Psoas muscle (tissue), 8 donors: ENCODE results near the gene STXBP6. TPM values are rescaled to one million over a fixed set of nuclear protein-coding genes. Genes with fewer than 3 reads are reported as not detected.

Source experiments
- ATAC-seq, 4 donors: fragments of 200-7000 bp; cut with Tn5 transposase; one replicate each; pipeline ENCODE4 v1.9.1; 2020; ENCODE audit warnings: moderate library complexity in 3 of 4, mild to moderate bottlenecking in 2 of 4
- DNase-seq, 2 donors: peaks; one replicate each; pipeline ENCODE4 v3.0.0-alpha.2; 2020
- H3K27ac ChIP-seq: fragments of 200-600 bp; one replicate; pipeline ENCODE4 v1.8.0; 2022
- H3K27me3 ChIP-seq, 3 donors: fragments of 200-600 bp in 1 of 3; one replicate each; pipeline versions ENCODE4 v1.6.1 to v1.8.0; 2013 to 2022; ENCODE audit warnings: low read length in 2 of 3, mild to moderate bottlenecking in 2 of 3, moderate library complexity in 1 of 3; ENCODE audit not compliant: insufficient read depth in 3 of 3
- H3K36me3 ChIP-seq, 2 donors: fragments of 200-600 bp in 1 of 2; one replicate each; pipeline versions ENCODE4 v1.6.1 to v1.8.0; 2013 to 2022; ENCODE audit warnings: low read depth in 1 of 2, mild to moderate bottlenecking in 1 of 2, moderate library complexity in 1 of 2; ENCODE audit not compliant: insufficient read depth in 1 of 2
- H3K4me1 ChIP-seq: fragments of 200-600 bp; one replicate; pipeline ENCODE4 v1.8.0; 2022
- H3K4me3 ChIP-seq: fragments of 200-600 bp; one replicate; pipeline ENCODE4 v1.8.0; 2022; ENCODE audit warnings: mild to moderate bottlenecking
- H3K9me3 ChIP-seq: fragments of 200-600 bp; one replicate; pipeline ENCODE4 v1.8.0; 2022
- CTCF ChIP-seq: fragments of 200-600 bp; IDR thresholded peaks from one replicate; pipeline ENCODE4 v1.8.0; 2022; ENCODE audit warnings: antibody characterized with exemption
- WGBS, 3 donors: extraction: QIAGEN DNeasy Blood & Tissue Kit; methylation state at CpG; one replicate each; pipeline versions ENCODE4 v1.1.6 to v1.1.7; 2013; 5-methylcytosine and 5-hydroxymethylcytosine counted together
- intact Hi-C, 2 donors: fragments of 100-400 bp; cut with DNase I; formaldehyde crosslinking; loops; one replicate each; pipeline versions ENCODE4 v1.11.0 to v1.14.2; 2022
- polyA plus RNA-seq, 3 donors: library from polyadenylated mRNA; stranded (reverse); fragments of 200-250 nt; gene quantifications; one replicate each; pipeline ENCODE4 v1.2.3, GENCODE V29; 2013
- total RNA-seq, 4 donors: library from RNA; stranded (reverse); fragmentation: NEBNext Ultra II Directional in 2 of 4; extraction: Animal tissue kit (Norgen Biotek cat#: 25700) in 2 of 4; gene quantifications; one replicate each; pipeline versions ENCODE4 v1.2.1 to v1.2.4, GENCODE V29; 2021 to 2023
- donor health status: healthy with polysubstance abuse.
- donor health status: DM: no; HTN: no; CAD: no; lungs with moderate emphysema.
- donor health status: Bipolar disorder and iron deficiency.
- donor health status: healthy.
- donor health status: DM: yes; HTN: yes; CAD: no.
- donor health status: DM: no; HTN: no; CAD: no.
- donor health status: DM: no; HTN: no; CAD: no.
- donor health status: DM: yes; HTN: yes; CAD: no.

STXBP6 gene
- total and polyA plus RNA-seq, 7 donors: 1.1 to 3.5 (median 2.2) TPM

GRCh38 chr14:25055992-25056687 is 6.2 kb upstream of the STXBP6 start:
- WGBS, 3 donors: 73 to 92% (median 87%) methylated on average over 2 of the region's 2 CpGs
- H3K4me1 ChIP-seq: no peaks in the 10 kb centered on the region
- no peak overlapping the region for H3K27ac ChIP-seq
- H3K27me3 ChIP-seq: peaks cover 0 to 17% (median 3%) of the 10 kb centered on the region in 3 donors
- intact Hi-C loops: no loop called here
- no peak overlapping the region for H3K4me3 ChIP-seq
- no peaks in the 10 kb centered on the region for H3K36me3 ChIP-seq
- no peaks in the 10 kb centered on the region for H3K9me3 ChIP-seq
- ATAC-seq (no peak), DNase-seq (no peak)
- no peak for TF ChIP-seq CTCF

GRCh38 chr14:25055005-25055404 is 5.1 kb upstream of the STXBP6 start:
- WGBS, 3 donors: 95 to 98% (median 97%) methylated on average over 5 of the region's 5 CpGs
- intact Hi-C loops: no loop called here
- H3K9me3 ChIP-seq: no peaks in the 10 kb centered on the region
- H3K36me3 ChIP-seq: no peaks in the 10 kb centered on the region
- peaks cover 2 to 27% (median 3%) of the 10 kb centered on the region in 3 donors for H3K27me3 ChIP-seq
- ATAC-seq: no peak
- no peak for DNase-seq
- no peak overlapping the region for H3K4me3 ChIP-seq
- H3K27ac ChIP-seq: no peak overlapping the region
- no peak for TF ChIP-seq CTCF
- H3K4me1 ChIP-seq: no peaks in the 10 kb centered on the region

GRCh38 chr14:25053585-25053984 is 3.6 kb upstream of the STXBP6 start:
- H3K36me3 ChIP-seq: no peaks in the 10 kb centered on the region
- ATAC-seq (no peak), DNase-seq (no peak)
- no peaks in the 10 kb centered on the region for H3K4me1 ChIP-seq
- H3K9me3 ChIP-seq: no peaks in the 10 kb centered on the region
- intact Hi-C loops: no loop called here
- no peak for TF ChIP-seq CTCF
- H3K4me3 ChIP-seq: no peak overlapping the region
- WGBS, 3 donors: 88 to 96% (median 91%) methylated on average over 1 of the region's 1 CpG
- no peak overlapping the region for H3K27ac ChIP-seq
- H3K27me3 ChIP-seq: peaks cover 1 to 41% (median 4%) of the 10 kb centered on the region in 3 donors

- no peak for TF ChIP-seq CTCF
- intact Hi-C loops: no loop called here
- Histone ChIP-seq H3K4me1 (no peaks in the 10 kb centered on the region), H3K27ac (no peak overlapping the region), H3K36me3 (no peaks in the 10 kb centered on the region), H3K9me3 (no peaks in the 10 kb centered on the region), H3K4me3 (no peak overlapping the region), H3K27me3 (peaks cover 0 to 47% (median 5%) of the 10 kb centered on the region in 3 donors)
- ATAC-seq (no peak), DNase-seq (no peak)
- 86 to 90% (median 90%) methylated on average over 4 of the region's 4 CpGs for WGBS, 3 donors
Observed at GRCh38 chr14:25052921-25053320, 3.0 kb upstream of the STXBP6 start.

GRCh38 chr14:25052385-25052784 is 2.4 kb upstream of the STXBP6 start:
- peaks cover 0 to 51% (median 5%) of the 10 kb centered on the region in 3 donors for H3K27me3 ChIP-seq
- no peaks in the 10 kb centered on the region for H3K36me3 ChIP-seq
- H3K4me3 ChIP-seq: no peak overlapping the region
- H3K9me3 ChIP-seq: no peaks in the 10 kb centered on the region
- DNase-seq: no peak
- 72 to 81% (median 73%) methylated on average over 2 of the region's 2 CpGs for WGBS, 3 donors
- intact Hi-C loops: no loop called here
- H3K4me1 ChIP-seq: no peaks in the 10 kb centered on the region
- no peak overlapping the region for H3K27ac ChIP-seq
- no peak for TF ChIP-seq CTCF
- no peak for ATAC-seq
